HG02938 (cell line): ENCODE data around the gene TMCO6.

Source experiments
- ATAC-seq: cut with Tn5 transposase; IDR thresholded peaks from one replicate; pipeline ENCODE4 v1.9.1; 2021; ENCODE audit warnings: mild to moderate bottlenecking, moderate library complexity; ENCODE audit not compliant: unreplicated experiment

Gene TMCO6

DNA sequence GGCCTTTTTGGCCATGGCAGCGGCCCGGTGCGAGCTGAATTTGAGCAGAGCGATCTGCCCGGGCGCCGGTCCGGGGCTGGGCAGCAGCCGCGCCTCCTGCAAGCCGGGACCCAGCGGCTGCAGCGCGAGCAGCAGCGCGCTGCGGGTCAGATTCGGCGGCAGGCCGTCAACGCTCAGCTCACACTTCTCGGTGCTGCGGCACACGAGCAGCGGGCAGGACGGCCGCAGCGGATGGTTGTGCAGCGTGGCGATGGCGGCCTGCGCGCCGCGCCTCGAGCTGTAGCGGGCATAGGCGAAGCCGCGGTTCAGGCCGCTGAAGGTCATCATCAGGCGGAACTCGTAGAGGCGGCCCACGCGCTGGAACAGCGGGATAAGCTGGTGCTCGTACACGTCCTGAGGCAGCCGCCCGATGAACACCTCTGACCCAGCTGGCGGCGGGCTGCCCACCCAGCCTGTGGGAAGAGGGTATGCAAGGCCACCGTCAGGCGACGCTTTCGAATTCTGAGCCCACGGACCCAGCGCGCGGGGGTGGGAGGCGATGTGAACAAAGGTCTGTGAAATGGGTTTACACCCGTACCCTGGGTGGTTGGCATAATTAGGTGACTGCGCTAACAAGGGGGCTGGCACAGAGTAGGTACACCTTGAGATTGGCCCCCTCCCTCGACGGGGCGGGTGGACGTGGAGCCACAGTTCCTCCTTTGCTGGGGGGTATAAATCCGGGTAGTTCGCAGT, 33.4 kb downstream of the TMCO6 start:
- ATAC-seq, result no peak

GRCh38 chr5:140673187-140673976, 34.1 kb downstream of the TMCO6 start, which contains the start of gene DND1:
Gene DND1, minus strand, starts transcription at chr5:140673576. Its CDS starts 34 bp downstream, at chr5:140673542.
- ATAC-seq, result no peak

DNA sequence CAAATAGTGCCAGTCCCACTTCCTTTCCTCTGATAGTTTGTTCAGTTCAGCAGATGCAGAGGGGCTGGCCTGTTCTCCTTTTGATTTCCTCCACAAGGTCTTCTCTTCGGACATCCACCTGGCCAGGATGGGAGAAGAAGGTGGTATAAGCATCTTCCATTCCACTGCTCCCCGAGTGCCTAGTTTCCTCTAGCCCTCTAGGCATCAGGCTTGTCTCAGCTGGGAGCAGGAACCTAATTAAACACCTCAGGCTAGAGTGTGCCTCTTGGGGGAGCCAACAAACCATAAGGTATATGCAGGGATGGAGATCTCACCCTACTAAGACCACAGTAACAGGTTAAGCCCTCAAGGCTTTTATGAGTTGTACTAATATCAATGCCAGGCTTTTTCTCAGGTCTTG, 35.0 kb downstream of the TMCO6 start:
- ATAC-seq, result no peak

DNA sequence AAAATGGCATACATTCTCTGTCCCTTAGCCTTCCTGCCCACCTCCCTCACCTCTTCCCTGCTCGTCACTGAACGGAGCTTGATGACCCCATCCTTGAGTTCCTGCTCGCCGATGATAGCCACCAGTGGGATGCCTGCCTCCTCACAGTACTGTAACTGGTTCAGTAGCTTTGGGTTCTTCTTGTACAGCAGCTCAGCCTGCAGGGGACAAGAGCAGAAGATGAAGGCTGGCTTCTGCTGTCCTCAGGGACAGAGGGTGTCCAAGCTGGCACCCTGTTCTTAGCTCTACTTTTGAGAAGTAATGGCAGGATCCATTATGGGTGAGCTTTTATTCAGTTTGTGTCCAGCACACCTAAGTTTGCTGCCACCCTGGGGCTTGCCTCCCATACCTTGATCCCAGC, 35.4 kb downstream of the TMCO6 start:
- no peak for ATAC-seq

DNA sequence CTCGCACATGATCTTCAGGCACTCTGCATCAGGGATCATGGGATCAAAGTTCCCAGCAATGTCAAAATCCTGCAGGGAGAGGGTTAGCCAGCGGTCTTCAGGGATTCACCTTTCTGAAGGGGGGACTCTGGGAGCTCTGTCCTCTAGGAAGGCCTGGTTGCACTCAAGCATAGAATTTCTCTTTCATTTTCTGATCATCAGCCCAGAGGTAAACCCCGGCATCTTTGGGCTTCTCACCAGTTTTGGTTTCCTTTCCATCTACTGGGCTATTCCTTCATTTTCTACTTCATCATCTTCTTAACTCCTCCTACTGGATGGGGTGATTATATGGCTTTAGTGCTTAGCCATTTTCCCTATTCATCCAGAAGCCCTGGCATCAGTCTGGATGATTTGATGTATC, 38.7 kb downstream of the TMCO6 start:
- peak; percentile 70 for ATAC-seq

DNA sequence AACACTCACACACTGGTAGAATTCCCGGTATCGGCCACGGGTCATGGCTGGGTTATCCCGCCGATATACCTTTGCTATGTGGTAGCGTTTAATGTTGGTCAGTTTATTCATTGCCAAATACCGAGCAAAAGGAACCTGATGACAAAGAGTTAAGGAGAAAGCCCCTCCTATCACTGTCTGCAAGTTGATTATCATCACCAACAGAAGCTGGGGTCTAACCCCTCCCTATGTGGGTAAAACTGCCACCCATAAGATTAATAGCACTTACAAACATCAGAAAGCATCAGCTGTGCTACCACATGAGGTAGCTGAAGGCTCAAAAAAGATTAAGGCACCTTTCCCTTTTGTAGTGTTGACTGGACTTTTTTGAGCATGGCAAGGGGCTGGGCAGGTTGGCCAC, 39.7 kb downstream of the TMCO6 start:
- no peak for ATAC-seq

DNA sequence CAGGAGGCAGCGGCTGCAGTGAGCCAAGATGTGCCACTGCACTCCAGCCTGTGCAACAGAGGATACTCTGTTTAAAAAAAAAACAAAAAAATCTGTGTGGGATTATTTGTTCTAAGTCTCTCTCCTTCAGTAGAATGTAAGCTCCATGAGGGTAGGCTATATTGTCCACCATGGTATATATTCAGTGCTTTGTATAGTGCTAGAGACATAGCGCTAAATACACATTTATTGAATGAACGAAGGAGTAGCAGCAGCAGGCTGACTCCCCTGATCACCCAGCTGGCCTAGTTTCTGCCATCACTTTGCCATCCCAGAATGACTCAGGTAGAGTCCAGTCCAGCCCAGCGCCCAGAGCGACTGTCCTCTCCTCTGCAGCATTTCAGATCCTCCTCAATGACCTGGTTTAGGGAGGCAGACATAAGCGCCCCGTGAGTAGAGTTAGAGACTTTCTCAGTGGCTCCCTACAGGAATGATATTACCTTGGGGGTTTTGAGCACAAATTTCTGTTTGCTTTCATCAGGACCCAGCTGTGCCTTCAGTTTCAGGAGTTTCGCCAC, 51.2 kb downstream of the TMCO6 start:
- ATAC-seq, result no peak

- peak; percentile 96 for ATAC-seq
Observed at GRCh38 chr5:140690941-140691924, 52.0 kb downstream of the TMCO6 start, which contains the start of the genes HARS1 and HARS2. Gene HARS1, minus strand, starts transcription at chr5:140691370. Its CDS starts 66 bp downstream, at chr5:140691304. Gene HARS2, plus strand, starts transcription at chr5:140691455. Its CDS starts 194 bp downstream, at chr5:140691649.

GRCh38 chr5:140694276-140694675, 55.0 kb downstream of the TMCO6 start:
- no peak for ATAC-seq
